ENCODE data around the gene SLC22A31.

The SLC22A31 gene

DNA sequence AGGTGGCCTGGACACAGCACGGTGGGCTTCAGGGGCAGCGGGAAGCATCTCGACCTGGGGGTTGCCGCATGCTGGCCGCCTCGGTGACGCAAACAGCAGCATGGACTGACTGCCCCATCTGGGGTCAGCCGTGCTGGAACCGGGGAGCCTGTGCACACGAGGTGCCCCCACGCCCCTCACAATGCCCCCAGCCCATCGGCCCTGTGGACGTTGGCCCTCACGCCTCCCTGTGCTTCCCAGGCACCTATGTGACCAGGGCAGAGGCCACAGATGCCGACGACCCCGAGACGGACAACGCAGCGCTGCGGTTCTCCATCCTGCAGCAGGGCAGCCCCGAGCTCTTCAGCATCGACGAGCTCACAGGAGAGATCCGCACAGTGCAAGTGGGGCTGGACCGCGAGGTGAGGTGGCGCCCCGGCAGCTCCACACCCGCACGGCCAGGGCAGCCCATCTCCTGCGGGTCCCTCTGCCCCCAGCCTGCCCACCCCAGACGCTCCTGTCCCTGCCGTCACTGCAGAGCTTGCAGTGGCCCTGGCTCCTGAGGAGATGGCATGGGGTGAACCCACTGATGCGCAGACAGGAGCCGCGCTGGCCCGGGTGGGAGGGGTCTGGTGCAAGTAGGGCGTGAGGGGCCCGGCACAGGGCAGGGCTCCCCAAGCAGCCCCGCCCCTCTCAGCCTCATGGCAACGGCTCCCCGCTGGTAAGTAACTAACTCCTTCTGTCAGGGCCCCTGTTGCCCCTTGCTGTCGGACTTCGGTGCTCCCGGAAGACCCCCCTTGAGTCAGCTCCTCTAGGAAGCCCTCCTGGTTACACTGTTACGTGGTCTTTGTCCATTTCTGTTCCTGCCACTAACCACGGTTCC, 15.2 kb downstream of the SLC22A31 start:
- no peak for TF ChIP-seq POLR2AphosphoS5 (IDR thresholded peaks at IDR 0.05; ENCODE audit: low read depth, low read length)
- TF ChIP-seq, protein P1, sequence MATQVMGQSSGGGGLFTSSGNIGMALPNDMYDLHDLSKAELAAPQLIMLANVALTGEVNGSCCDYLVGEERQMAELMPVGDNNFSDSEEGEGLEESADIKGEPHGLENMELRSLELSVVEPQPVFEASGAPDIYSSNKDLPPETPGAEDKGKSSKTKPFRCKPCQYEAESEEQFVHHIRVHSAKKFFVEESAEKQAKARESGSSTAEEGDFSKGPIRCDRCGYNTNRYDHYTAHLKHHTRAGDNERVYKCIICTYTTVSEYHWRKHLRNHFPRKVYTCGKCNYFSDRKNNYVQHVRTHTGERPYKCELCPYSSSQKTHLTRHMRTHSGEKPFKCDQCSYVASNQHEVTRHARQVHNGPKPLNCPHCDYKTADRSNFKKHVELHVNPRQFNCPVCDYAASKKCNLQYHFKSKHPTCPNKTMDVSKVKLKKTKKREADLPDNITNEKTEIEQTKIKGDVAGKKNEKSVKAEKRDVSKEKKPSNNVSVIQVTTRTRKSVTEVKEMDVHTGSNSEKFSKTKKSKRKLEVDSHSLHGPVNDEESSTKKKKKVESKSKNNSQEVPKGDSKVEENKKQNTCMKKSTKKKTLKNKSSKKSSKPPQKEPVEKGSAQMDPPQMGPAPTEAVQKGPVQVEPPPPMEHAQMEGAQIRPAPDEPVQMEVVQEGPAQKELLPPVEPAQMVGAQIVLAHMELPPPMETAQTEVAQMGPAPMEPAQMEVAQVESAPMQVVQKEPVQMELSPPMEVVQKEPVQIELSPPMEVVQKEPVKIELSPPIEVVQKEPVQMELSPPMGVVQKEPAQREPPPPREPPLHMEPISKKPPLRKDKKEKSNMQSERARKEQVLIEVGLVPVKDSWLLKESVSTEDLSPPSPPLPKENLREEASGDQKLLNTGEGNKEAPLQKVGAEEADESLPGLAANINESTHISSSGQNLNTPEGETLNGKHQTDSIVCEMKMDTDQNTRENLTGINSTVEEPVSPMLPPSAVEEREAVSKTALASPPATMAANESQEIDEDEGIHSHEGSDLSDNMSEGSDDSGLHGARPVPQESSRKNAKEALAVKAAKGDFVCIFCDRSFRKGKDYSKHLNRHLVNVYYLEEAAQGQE (IDR thresholded peaks at IDR 0.05; ENCODE audit: insufficient read depth in 1 of 2, low read depth in 2 of 2, low read length in 2 of 2): no peak
- no peak for TF ChIP-seq FOXP2 (optimal IDR thresholded peaks at IDR 0.05; ENCODE audit: borderline replicate concordance, extremely low read depth, extremely low read length, insufficient read depth)
- no peak for TF ChIP-seq TAF1 (IDR thresholded peaks at IDR 0.05; ENCODE audit: borderline replicate concordance, insufficient read depth, low read length)
- no peak for TF ChIP-seq SIN3A (IDR thresholded peaks at IDR 0.05; ENCODE audit: borderline replicate concordance, insufficient read depth, low read length)

DNA sequence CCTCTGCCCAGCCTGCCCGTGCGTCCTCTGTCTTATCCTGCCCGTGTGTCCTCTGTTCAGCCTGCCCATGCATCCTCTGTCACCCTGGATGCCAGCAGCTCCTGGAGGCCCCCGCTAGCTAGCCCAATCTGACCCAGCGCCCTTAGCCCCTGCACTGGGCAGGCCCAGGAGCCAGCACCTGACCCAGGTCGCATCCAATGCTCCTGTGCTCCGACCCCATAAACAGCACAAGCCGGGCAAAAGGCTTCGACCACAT, 15.7 kb downstream of the SLC22A31 start:
- TF ChIP-seq SIN3A (IDR thresholded peaks at IDR 0.05; ENCODE audit: borderline replicate concordance, insufficient read depth, low read length): no peak
- no peak for TF ChIP-seq POLR2AphosphoS5 (IDR thresholded peaks at IDR 0.05; ENCODE audit: low read depth, low read length)
- TF ChIP-seq TAF1 (IDR thresholded peaks at IDR 0.05; ENCODE audit: borderline replicate concordance, insufficient read depth, low read length): no peak
- TF ChIP-seq, protein P1 (IDR thresholded peaks at IDR 0.05; ENCODE audit: insufficient read depth in 1 of 2, low read depth in 2 of 2, low read length in 2 of 2): no peak
- no peak for TF ChIP-seq FOXP2 (optimal IDR thresholded peaks at IDR 0.05; ENCODE audit: borderline replicate concordance, extremely low read depth, extremely low read length, insufficient read depth)

DNA sequence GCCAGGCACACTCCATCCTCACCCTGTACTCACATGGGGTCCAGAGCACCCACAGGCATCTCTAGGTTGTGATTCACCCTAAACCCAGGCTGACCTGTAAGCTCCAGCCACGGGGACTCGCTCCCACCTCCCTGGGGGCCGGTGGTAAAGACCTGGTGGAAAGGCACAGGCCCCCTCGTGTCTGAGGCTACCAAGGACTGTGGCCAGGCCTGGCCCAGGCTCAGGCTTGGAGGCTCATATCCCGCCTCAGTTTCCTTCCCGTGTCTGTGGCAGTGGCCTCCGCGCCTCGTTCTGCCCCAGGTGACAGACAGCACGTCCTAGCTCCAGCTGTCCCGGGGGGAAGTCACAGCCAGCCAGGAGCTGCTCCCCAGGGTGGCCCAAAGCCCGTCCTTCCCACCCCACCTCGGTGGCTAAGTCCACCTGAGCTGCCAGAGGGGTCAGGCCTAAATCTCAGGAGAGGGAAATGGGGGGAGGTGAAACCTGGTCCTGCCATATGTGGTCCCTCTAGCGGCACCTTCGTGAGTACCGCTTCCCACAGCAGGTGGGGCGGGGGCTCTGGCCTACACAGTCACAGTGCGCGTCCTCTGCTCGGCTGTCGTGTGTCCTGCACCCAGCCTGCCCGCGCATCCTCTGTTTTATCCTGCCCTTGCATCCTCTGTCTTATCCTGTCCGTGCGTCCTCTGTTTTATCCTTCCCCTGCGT, 16.2 kb downstream of the SLC22A31 start:
- no peak for TF ChIP-seq TAF1 (IDR thresholded peaks at IDR 0.05; ENCODE audit: borderline replicate concordance, insufficient read depth, low read length)
- no peak for TF ChIP-seq FOXP2 (optimal IDR thresholded peaks at IDR 0.05; ENCODE audit: borderline replicate concordance, extremely low read depth, extremely low read length, insufficient read depth)
- no peak for TF ChIP-seq POLR2AphosphoS5 (IDR thresholded peaks at IDR 0.05; ENCODE audit: low read depth, low read length)
- TF ChIP-seq SIN3A (IDR thresholded peaks at IDR 0.05; ENCODE audit: borderline replicate concordance, insufficient read depth, low read length): no peak
- TF ChIP-seq, protein P1 (IDR thresholded peaks at IDR 0.05; ENCODE audit: insufficient read depth in 1 of 2, low read depth in 2 of 2, low read length in 2 of 2): no peak

DNA sequence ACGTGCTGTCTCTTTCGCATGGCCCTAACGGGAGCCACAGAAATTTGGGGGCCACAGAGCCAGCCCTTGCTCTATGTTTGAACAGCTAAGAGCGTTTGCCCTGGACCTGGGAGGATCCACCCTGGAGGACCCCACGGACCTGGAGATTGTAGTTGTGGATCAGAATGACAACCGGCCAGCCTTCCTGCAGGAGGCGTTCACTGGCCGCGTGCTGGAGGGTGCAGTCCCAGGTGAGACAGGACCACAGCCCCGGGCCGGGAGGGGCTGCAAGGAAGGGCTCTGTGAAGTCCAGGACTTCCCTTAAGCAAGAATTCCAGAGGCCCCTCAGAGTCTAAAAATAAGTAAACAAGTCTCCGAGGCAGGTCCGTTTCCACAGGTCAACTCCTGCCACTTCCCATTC, 16.9 kb downstream of the SLC22A31 start:
- TF ChIP-seq, protein P1 (IDR thresholded peaks at IDR 0.05; ENCODE audit: insufficient read depth in 1 of 2, low read depth in 2 of 2, low read length in 2 of 2): no peak
- TF ChIP-seq SIN3A (IDR thresholded peaks at IDR 0.05; ENCODE audit: borderline replicate concordance, insufficient read depth, low read length) (no peak), TAF1 (IDR thresholded peaks at IDR 0.05; ENCODE audit: borderline replicate concordance, insufficient read depth, low read length) (no peak)

Measured in PFSK-1 (cell line).